ENCODE data around the gene SP1.
"Not testable (repeated sequence)": the region's sequence is repeated elsewhere in the genome, so short reads cannot be mapped to it uniquely, and the experiment has no call there.

The SP1 gene

DNA sequence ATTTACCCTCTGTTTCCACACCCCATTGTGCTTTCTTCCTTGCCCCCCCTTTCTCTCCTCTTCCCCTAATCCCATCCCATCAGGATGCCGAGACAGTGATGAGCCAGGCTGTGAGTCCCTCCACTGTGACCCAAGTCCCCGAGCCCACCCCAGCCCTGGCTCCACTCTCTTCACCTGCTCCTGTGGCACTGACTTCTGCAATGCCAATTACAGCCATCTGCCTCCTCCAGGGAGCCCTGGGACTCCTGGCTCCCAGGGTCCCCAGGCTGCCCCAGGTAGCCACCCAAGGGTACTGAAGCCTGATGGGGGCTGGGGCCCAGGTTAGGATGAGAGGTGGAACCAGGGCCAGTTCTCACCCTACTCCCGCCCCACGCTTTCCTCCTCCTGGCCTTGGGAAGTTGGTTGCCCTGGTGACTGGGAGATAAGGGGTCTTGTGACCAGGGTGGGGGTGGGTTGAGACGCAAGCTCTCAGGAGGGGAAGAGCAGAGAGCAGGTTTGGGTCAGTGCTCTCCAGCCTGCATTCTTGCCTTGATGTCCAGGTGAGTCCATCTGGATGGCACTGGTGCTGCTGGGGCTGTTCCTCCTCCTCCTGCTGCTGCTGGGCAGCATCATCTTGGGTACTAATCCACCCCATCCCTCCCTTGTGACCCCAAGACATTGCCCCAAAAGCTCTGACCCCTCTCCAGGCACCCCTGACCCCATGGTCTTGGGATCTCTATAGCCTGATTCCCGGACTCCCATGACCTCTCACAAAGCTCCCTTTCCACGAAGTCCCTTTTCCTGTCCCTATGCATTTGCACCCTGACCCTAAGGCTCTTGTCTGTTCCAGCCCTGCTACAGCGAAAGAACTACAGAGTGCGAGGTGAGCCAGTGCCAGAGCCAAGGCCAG is 44.9 kb downstream of the SP1 start:
- DNase-seq (ENCODE audit: low read depth) = no peak
- H3K4me3 ChIP-seq (ENCODE audit: low read depth, low read length) = no peak overlapping the region
- TF ChIP-seq, protein P1, sequence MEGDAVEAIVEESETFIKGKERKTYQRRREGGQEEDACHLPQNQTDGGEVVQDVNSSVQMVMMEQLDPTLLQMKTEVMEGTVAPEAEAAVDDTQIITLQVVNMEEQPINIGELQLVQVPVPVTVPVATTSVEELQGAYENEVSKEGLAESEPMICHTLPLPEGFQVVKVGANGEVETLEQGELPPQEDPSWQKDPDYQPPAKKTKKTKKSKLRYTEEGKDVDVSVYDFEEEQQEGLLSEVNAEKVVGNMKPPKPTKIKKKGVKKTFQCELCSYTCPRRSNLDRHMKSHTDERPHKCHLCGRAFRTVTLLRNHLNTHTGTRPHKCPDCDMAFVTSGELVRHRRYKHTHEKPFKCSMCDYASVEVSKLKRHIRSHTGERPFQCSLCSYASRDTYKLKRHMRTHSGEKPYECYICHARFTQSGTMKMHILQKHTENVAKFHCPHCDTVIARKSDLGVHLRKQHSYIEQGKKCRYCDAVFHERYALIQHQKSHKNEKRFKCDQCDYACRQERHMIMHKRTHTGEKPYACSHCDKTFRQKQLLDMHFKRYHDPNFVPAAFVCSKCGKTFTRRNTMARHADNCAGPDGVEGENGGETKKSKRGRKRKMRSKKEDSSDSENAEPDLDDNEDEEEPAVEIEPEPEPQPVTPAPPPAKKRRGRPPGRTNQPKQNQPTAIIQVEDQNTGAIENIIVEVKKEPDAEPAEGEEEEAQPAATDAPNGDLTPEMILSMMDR (IDR thresholded peaks at IDR 0.05; ENCODE audit: low read depth, low read length, missing control alignments) = no peak

DNA sequence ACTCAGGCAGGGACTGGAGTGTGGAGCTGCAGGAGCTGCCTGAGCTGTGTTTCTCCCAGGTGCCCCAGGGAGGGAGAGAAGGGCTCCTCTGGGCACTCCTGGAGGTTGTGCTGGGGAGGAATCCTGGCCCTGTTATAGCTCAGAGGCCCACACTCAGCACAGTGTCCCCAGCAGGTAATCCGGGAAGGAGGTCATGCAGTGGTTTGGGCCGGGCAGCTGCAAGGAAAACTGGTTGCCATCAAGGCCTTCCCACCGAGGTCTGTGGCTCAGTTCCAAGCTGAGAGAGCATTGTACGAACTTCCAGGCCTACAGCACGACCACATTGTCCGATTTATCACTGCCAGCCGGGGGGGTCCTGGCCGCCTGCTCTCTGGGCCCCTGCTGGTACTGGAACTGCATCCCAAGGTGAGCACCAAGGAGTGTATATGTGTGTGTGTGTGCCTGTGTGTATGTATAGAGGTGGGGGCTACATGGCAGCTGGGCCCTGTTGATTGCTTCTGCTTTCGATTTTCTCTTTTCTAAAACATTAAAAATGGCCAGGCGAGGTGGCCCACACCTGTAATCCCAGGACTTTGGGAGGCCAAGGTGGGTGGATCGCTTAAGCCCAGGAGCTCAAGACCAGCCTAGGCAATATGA is 45.7 kb downstream of the SP1 start:
- no peak for DNase-seq (ENCODE audit: low read depth)
- no peak overlapping the region for H3K4me3 ChIP-seq (ENCODE audit: low read depth, low read length)
- TF ChIP-seq, protein P1 (IDR thresholded peaks at IDR 0.05; ENCODE audit: low read depth, low read length, missing control alignments) = no peak

DNA sequence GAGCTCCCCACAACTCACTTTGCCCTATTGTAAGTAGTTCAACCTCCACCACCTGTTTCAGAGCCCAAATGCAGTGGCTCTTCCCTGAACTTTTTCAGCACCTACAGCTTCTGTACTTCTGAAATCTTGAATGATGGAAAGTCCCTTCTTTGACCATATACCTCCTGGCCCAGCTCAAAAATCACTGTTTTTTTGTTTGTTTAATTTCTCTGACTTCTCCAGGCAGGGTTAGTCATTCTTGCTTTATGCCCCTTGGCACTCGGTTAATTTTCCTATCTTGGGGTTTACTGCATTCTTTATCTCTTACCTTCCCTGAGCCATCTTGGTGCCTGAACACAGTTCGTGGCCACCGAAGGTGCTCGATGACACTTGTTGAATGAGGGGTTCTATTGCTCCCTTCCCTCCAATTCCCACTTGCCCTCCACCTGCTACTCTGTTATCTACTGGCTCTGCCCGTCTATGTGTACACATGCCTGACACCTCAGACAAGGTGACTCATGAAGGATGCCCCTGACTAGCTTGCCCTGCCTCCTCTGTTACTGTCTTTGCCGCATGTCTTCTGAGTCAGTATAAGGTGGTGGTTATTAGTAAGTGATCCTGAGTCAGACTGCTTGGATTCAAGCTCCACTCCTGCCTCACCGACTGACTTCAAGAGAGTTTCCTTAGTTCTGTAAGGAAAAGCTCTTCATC is 48.1 kb downstream of the SP1 start:
- no peak overlapping the region for H3K4me3 ChIP-seq (ENCODE audit: low read depth, low read length)
- DNase-seq (ENCODE audit: low read depth) = no peak
- TF ChIP-seq, protein P1 (IDR thresholded peaks at IDR 0.05; ENCODE audit: low read depth, low read length, missing control alignments) = no peak

DNA sequence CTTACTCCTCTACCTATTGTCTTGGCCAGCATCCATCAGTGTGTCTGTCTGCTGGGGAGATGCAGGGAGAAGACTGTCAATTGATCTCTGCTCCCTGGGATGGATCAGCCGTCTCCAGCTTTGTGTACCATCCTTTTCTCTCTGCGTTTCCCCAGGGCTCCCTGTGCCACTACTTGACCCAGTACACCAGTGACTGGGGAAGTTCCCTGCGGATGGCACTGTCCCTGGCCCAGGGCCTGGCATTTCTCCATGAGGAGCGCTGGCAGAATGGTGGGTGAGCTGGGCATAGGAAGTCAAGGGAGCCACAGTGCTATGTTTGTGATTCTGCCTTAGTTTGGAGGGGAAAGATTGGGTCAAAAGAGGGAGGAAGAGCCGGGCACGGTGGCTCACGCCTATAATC is 48.8 kb downstream of the SP1 start:
- no peak for DNase-seq (ENCODE audit: low read depth)
- TF ChIP-seq, protein P1 (IDR thresholded peaks at IDR 0.05; ENCODE audit: low read depth, low read length, missing control alignments) = no peak
- no peak overlapping the region for H3K4me3 ChIP-seq (ENCODE audit: low read depth, low read length)

DNA sequence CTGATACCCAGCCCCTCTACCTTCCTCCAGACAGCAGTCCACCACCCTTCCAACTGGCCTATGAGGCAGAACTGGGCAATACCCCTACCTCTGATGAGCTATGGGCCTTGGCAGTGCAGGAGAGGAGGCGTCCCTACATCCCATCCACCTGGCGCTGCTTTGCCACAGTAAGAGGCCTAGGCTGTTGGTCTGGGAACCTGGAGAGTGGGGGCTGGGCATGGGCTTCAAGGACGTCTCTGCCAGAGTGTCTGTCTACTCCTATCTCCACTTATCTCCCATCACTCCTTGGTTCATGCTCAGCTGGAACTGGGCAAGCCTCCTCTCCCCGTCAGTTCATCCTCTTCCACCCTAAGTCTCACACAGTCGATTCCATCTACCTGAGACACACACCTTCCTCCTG is 50.1 kb downstream of the SP1 start:
- TF ChIP-seq, protein P1 (IDR thresholded peaks at IDR 0.05; ENCODE audit: low read depth, low read length, missing control alignments) = no peak
- no peak for DNase-seq (ENCODE audit: low read depth)
- H3K4me3 ChIP-seq (ENCODE audit: low read depth, low read length) = no peak overlapping the region

DNA sequence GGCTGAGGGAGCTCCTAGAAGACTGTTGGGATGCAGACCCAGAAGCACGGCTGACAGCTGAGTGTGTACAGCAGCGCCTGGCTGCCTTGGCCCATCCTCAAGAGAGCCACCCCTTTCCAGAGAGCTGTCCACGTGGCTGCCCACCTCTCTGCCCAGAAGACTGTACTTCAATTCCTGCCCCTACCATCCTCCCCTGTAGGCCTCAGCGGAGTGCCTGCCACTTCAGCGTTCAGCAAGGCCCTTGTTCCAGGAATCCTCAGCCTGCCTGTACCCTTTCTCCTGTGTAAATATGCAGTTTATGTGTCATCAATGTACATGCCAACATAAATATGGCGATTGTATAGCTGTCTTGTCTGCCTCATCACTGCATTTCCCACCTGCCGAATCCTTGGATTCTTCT is 51.2 kb downstream of the SP1 start:
- TF ChIP-seq, protein P1 (IDR thresholded peaks at IDR 0.05; ENCODE audit: low read depth, low read length, missing control alignments) = no peak
- H3K4me3 ChIP-seq (ENCODE audit: low read depth, low read length) = no peak overlapping the region
- no peak for DNase-seq (ENCODE audit: low read depth)

DNA sequence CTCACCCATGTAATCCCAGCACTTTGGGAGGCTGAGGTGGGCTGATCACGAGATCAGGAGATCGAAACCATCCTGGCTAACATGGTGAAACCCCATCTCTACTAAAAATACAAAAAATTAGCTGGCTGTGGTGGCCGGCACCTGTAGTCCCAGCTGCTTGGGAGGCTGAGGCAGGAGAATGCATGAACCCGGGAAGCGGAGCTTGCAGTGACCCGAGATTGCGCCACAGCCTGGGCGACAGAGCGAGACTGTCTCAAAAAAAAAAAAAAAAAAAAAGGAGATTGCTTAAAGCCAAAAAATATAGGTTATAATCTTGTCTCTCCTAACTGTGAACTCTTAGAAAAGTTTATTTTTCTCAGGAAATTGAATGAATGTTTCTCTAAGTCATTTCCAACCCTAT is 55.4 kb downstream of the SP1 start:
- not testable (repeated sequence) for H3K4me3 ChIP-seq (ENCODE audit: low read depth, low read length); DNase-seq (ENCODE audit: low read depth)

DNA sequence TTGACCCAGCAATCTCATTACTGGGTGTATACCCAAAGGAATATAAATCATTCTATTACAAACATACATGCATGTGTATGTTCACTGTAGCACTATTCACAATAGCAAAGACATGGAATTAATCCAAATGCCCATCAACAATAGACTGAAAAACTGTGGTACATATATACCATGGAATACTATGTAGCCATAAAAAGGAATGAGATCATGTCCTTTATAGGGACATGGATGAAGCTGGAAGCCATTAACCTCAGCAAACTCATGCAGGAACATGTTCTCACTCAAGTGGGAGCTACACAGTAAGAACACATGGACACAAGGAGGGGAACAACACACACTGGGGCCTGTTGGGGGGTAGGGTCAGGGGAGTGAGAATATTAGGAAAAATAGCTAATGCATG is 59.6 kb downstream of the SP1 start:
- not testable (repeated sequence) for H3K4me3 ChIP-seq (ENCODE audit: low read depth, low read length); DNase-seq (ENCODE audit: low read depth)
